Psoas muscle (tissue), 8 donors: ENCODE measurements around the gene DYTN. TPM values are rescaled to one million over a fixed set of nuclear protein-coding genes. Genes with fewer than 3 reads are reported as not detected.

Experiments used
- ATAC-seq, 4 donors: fragments of 200-7000 bp; cut with Tn5 transposase; one replicate each; pipeline ENCODE4 v1.9.1; 2020; ENCODE audit warnings: moderate library complexity in 3 of 4, mild to moderate bottlenecking in 2 of 4
- DNase-seq, 2 donors: peaks; one replicate each; pipeline ENCODE4 v3.0.0-alpha.2; 2020
- H3K27ac ChIP-seq: fragments of 200-600 bp; one replicate; pipeline ENCODE4 v1.8.0; 2022
- H3K27me3 ChIP-seq, 3 donors: fragments of 200-600 bp in 1 of 3; one replicate each; pipeline versions ENCODE4 v1.6.1 to v1.8.0; 2013 to 2022; ENCODE audit warnings: low read length in 2 of 3, mild to moderate bottlenecking in 2 of 3, moderate library complexity in 1 of 3; ENCODE audit not compliant: insufficient read depth in 3 of 3
- H3K36me3 ChIP-seq, 2 donors: fragments of 200-600 bp in 1 of 2; one replicate each; pipeline versions ENCODE4 v1.6.1 to v1.8.0; 2013 to 2022; ENCODE audit warnings: low read depth in 1 of 2, mild to moderate bottlenecking in 1 of 2, moderate library complexity in 1 of 2; ENCODE audit not compliant: insufficient read depth in 1 of 2
- H3K4me1 ChIP-seq: fragments of 200-600 bp; one replicate; pipeline ENCODE4 v1.8.0; 2022
- H3K4me3 ChIP-seq: fragments of 200-600 bp; one replicate; pipeline ENCODE4 v1.8.0; 2022; ENCODE audit warnings: mild to moderate bottlenecking
- H3K9me3 ChIP-seq: fragments of 200-600 bp; one replicate; pipeline ENCODE4 v1.8.0; 2022
- CTCF ChIP-seq: fragments of 200-600 bp; IDR thresholded peaks from one replicate; pipeline ENCODE4 v1.8.0; 2022; ENCODE audit warnings: antibody characterized with exemption
- WGBS, 3 donors: extraction: QIAGEN DNeasy Blood & Tissue Kit; methylation state at CpG; one replicate each; pipeline versions ENCODE4 v1.1.6 to v1.1.7; 2013; 5-methylcytosine and 5-hydroxymethylcytosine counted together
- intact Hi-C, 2 donors: fragments of 100-400 bp; cut with DNase I; formaldehyde crosslinking; loops; one replicate each; pipeline versions ENCODE4 v1.11.0 to v1.14.2; 2022
- polyA plus RNA-seq, 3 donors: library from polyadenylated mRNA; stranded (reverse); fragments of 200-250 nt; gene quantifications; one replicate each; pipeline ENCODE4 v1.2.3, GENCODE V29; 2013
- total RNA-seq, 4 donors: library from RNA; stranded (reverse); fragmentation: NEBNext Ultra II Directional in 2 of 4; extraction: Animal tissue kit (Norgen Biotek cat#: 25700) in 2 of 4; gene quantifications; one replicate each; pipeline versions ENCODE4 v1.2.1 to v1.2.4, GENCODE V29; 2021 to 2023
- donor health status: healthy with polysubstance abuse.
- donor health status: DM: no; HTN: no; CAD: no; lungs with moderate emphysema.
- donor health status: Bipolar disorder and iron deficiency.
- donor health status: healthy.
- donor health status: DM: yes; HTN: yes; CAD: no.
- donor health status: DM: no; HTN: no; CAD: no.
- donor health status: DM: no; HTN: no; CAD: no.
- donor health status: DM: yes; HTN: yes; CAD: no.

The DYTN gene
- total and polyA plus RNA-seq, 7 donors = not detected

DNA sequence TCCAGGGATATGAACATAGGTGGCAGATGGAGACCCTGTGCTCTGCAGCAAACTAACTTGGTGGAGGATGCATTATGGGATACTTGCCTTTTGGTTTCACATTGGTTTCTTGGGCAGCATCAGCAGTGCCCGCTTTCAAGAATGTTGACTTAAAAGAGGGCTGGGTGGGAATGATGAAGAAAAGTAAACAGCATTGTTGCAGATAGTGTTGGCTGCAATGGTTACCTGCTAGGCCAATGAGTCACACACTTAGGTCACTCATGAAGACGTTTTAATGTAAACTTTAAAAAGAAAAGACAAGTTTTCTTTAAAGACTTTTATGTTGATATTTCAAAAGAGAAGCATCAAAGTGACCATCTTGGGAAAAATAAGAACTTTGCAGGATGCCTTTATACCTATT, 102.0 kb downstream of the DYTN start:
- TF ChIP-seq CTCF = no peak
- H3K9me3 ChIP-seq = no peaks in the 10 kb centered on the region
- no peak overlapping the region for H3K27ac ChIP-seq
- no peaks in the 10 kb centered on the region for H3K4me1 ChIP-seq
- DNase-seq (no peak), ATAC-seq (no peak)
- no peaks in the 10 kb centered on the region for H3K36me3 ChIP-seq
- WGBS, 3 donors = 77 to 84% (median 82%) methylated on average over 2 of the region's 2 CpGs
- intact Hi-C loops = no loop called here
- H3K27me3 ChIP-seq = no peaks in the 10 kb centered on the region
- no peak overlapping the region for H3K4me3 ChIP-seq

GRCh38 chr2:206615417-206616089, 102.6 kb downstream of the DYTN start:
- WGBS, 3 donors = 80 to 84% (median 84%) methylated on average over 7 of the region's 7 CpGs
- DNase-seq = no peak
- intact Hi-C loops = no loop called here
- ATAC-seq = no peak
- no peak overlapping the region for H3K4me3 ChIP-seq
- H3K27me3 ChIP-seq = no peaks in the 10 kb centered on the region
- H3K4me1 ChIP-seq = no peaks in the 10 kb centered on the region
- no peak overlapping the region for H3K27ac ChIP-seq
- no peak for TF ChIP-seq CTCF
- H3K9me3 ChIP-seq = no peaks in the 10 kb centered on the region
- H3K36me3 ChIP-seq = no peaks in the 10 kb centered on the region

- Histone ChIP-seq H3K4me3 (no peak overlapping the region), H3K27ac (no peak overlapping the region), H3K9me3 (no peaks in the 10 kb centered on the region), H3K4me1 (no peaks in the 10 kb centered on the region), H3K36me3 (no peaks in the 10 kb centered on the region), H3K27me3 (no peaks in the 10 kb centered on the region)
- no peak for ATAC-seq
- intact Hi-C loops = no loop called here
- WGBS, 3 donors = 79 to 83% (median 80%) methylated on average over 6 of the region's 6 CpGs
- no peak for TF ChIP-seq CTCF
- no peak for DNase-seq
Measured at GRCh38 chr2:206614811-206615210, 103.4 kb downstream of the DYTN start.

DNA sequence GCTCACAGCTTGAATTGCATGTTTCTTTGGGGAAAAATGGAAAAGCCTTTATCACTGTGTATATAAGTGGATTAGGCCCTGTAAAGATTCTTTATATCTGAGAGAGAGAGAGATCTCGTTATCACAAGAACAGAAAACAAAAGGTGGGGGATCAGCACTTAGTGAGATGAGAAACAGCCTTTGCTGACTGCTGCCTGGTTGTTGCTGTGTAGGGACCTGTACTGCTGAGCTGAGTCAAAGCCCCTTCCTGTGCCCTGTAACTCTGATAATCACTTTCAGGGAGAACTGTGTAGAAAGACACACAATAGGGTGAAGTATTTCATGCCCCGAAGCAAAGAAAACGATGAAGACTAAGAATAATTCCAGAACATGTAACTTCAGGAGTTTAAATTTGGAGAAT, 106.5 kb downstream of the DYTN start:
- Histone ChIP-seq H3K4me1 (no peaks in the 10 kb centered on the region), H3K27ac (no peak overlapping the region), H3K36me3 (no peaks in the 10 kb centered on the region), H3K4me3 (no peak overlapping the region), H3K9me3 (no peaks in the 10 kb centered on the region), H3K27me3 (no peaks in the 10 kb centered on the region)
- intact Hi-C loops = no loop called here
- no peak for DNase-seq
- no peak for TF ChIP-seq CTCF
- ATAC-seq = no peak
- 80 to 84% (median 80%) methylated on average over 3 of the region's 3 CpGs for WGBS, 3 donors

DNA sequence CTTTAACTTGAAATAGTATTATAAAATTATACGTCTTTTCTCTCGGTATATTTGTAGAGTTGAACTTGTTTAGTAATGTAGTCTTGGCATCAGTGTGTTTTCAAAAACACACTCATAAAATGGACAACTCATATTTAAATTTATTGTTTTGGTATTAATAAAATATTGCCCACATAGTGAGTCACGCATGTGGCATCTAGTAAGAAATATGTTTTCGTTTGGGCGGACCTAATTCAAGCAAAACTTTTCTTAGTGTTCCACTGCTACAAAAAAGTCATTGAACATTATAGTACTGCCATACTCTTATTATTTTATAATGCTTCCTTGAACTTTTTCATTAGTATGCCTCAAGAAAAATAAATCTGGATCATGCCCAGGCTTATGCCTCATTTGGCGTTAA, 107.0 kb downstream of the DYTN start:
- no peak overlapping the region for H3K27ac ChIP-seq
- no peak for ATAC-seq
- TF ChIP-seq CTCF = no peak
- H3K4me3 ChIP-seq = no peak overlapping the region
- intact Hi-C loops = no loop called here
- no peaks in the 10 kb centered on the region for H3K27me3 ChIP-seq
- H3K9me3 ChIP-seq = no peaks in the 10 kb centered on the region
- 93 to 95% (median 94%) methylated on average over 6 of the region's 6 CpGs for WGBS, 3 donors
- no peaks in the 10 kb centered on the region for H3K36me3 ChIP-seq
- DNase-seq = no peak
- H3K4me1 ChIP-seq = no peaks in the 10 kb centered on the region
